Activated CD4-positive, alpha-beta T cell treated with anti-CD3 and anti-CD28 coated beads, Interleukin-2, amount 50 U/mL, for 24 hours (primary cell): Measurements from ENCODE around the gene MUCL3.
"Not testable (repeated sequence)": the region's sequence is repeated elsewhere in the genome, so short reads cannot be mapped to it uniquely, and the experiment has no call there.

Experiments
- DNase-seq, 2 donors: peaks; one replicate each; pipeline ENCODE4 v3.0.0-alpha.2; 2020; ENCODE audit warnings: low read depth in 1 of 2, low spot score in 1 of 2

MUCL3 gene, protein sequence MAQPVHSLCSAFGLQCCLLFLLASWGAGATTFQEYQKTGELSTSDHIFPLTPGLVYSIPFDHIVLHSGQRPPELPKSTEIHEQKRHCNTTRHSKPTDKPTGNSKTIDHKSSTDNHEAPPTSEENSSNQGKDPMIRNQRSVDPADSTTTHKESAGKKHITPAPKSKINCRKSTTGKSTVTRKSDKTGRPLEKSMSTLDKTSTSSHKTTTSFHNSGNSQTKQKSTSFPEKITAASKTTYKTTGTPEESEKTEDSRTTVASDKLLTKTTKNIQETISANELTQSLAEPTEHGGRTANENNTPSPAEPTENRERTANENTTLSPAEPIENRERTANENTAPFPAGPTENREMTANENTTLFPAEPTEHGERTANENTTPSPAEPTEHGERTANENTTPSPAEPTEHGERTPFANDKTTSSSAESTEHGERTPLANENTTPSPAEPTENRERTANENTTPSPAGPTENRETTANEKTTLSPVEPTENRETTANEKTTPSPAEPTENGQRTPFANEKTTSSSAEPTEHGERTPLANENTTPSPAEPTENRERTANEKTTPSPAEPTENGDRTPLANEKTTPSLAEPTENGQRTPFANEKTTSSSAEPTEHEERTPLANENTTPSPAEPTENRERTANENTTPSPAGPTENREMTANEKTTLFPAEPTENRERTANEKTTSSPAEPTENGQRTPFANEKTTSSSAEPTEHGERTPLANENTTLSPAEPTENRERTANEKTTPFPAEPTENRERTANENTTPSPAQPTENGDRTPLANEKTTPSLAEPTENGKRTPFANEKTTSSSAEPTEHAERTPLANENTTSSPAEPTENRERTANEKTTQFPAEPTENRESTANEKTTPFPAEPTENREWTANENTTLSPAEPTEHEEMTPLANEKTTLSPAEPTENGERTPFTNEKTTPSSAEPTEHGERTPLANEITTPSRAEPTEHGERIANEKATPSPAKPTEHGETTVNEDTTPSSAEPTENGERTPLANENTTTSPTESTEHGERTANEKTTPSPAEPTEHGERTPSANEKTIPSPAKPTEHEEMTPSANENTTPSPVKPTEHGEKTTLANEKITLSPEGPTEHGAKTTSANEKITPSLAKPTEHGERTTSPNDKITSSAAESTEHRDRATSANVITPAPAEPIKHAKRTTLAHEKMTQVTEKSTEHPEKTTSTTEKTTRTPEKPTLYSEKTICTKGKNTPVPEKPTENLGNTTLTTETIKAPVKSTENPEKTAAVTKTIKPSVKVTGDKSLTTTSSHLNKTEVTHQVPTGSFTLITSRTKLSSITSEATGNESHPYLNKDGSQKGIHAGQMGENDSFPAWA (N-terminal part only)

DNA sequence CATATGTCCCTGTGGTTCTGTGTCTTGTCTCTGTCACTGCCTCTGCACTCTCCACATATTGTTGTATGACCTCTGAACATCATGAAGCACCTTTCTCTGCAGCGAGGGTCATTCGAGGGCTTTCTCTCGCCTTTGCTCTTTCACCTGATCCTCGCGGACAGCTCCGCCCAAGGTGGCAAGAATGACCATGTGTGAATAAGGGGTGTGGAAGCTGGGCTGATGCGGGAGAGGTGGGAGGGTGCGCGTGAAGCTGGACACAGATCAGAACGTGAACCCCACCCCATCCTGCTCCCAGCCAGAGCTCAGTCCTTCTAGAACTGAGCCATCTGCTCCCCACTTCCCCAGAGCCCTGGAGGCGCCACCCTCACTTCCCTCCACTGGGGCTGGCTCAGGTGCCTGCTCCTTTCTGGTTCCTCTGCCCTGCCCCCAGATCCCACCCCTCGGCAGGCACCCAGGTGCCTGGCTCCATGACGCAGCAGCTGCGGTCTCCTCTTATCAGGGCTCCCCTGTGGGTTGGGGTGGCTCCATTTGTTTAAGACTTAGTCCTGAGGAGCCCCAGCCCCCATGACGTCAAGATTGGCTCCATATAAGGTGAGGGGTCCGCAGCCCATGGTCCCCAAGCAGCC, at the start of gene MUCL3:
MUCL3 (plus strand) TSS at position 613 of the 626 bp plus-strand sequence. CDS start 27 bp downstream, outside the sequence.
- DNase-seq = no peak

DNA sequence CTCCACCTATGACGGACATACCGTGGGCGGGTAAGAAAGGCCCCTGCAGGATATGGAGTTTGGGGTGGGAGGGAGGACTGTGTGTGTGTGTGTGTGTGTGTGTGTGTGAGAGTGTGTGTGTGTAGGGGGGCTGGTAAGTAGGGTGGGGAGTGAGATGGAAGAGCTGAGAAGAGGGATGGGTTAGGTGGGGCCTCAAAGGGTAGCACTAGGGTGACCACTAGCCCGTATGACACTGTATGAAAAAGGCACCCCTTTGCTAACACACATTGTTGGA, 49.4 kb upstream of the MUCL3 start:
- DNase-seq = no peak

DNA sequence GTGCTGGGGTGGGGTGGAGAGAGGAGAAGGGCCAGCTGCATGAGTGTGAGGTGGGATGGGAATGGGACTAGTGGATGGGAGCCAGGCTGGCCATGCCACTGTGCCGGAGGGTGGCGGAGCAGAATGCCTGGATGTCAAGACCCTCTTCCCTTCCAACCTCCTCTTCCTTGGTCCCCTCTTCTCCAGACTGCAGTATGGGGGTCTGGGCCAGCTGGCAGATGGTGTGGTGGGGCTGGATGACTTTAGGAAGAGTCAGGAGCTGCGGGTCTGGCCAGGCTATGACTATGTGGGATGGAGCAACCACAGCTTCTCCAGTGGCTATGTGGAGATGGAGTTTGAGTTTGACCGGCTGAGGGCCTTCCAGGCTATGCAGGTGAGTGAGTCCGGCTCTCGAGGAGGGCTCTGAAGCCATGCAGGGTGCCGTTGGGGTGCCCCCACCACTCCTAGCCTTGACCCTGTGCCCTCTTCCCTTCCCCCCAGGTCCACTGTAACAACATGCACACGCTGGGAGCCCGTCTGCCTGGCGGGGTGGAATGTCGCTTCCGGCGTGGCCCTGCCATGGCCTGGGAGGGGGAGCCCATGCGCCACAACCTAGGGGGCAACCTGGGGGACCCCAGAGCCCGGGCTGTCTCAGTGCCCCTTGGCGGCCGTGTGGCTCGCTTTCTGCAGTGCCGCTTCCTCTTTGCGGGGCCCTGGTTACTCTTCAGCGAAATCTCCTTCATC, 48.8 kb upstream of the MUCL3 start:
- no peak for DNase-seq

DNA sequence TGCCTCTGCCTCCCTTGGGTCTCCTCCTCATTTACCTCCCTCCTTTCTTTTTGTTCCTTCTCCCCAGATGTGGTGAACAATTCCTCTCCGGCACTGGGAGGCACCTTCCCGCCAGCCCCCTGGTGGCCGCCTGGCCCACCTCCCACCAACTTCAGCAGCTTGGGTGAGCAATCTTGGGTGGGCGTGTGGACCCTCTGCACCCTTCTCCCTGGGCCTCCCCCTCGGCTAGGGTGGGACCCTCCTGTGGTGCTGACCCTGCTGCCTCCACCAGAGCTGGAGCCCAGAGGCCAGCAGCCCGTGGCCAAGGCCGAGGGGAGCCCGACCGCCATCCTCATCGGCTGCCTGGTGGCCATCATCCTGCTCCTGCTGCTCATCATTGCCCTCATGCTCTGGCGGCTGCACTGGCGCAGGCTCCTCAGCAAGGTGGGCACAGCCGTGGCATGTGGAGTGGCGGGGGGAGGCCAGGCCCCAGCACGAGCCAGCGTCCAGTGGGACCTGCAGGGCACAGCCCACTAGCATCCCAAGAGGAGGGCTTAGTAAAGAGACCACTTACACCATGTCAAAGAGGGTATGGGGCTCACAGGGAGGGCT, 47.7 kb upstream of the MUCL3 start:
- no peak for DNase-seq

DNA sequence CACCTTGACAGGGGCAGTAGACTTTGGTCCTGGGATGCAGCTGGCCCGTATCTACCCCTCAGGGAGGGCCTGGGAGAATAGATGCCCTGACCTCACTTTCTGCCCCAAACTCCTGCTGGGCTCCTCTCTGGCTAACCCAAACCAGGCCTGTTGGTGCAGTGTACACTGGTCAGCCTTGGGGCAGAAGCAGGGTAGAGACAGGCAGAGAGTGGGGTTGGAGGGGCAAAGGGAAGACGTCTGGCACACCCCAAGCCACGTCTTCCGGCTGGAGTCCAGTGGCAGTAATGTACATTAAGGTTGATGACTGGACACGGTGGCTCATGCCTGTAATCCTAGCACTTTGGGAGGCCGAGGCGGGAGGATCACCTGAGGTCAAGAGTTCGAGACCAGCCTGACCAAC, 47.1 kb upstream of the MUCL3 start:
- no peak for DNase-seq

DNA sequence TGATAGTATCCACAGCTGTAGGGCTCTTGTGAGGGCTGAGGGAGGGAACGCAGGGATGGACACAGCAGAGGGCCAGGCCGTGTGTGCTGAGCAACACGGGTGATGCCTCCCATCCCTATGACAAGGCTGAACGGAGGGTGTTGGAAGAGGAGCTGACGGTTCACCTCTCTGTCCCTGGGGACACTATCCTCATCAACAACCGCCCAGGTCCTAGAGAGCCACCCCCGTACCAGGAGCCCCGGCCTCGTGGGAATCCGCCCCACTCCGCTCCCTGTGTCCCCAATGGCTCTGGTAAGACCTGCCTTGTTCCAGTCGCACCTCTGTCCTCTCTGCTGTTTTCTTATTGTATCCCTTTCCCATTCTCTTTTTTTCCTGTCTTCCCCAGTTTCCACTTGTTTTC, 46.4 kb upstream of the MUCL3 start:
- DNase-seq = no peak

DNA sequence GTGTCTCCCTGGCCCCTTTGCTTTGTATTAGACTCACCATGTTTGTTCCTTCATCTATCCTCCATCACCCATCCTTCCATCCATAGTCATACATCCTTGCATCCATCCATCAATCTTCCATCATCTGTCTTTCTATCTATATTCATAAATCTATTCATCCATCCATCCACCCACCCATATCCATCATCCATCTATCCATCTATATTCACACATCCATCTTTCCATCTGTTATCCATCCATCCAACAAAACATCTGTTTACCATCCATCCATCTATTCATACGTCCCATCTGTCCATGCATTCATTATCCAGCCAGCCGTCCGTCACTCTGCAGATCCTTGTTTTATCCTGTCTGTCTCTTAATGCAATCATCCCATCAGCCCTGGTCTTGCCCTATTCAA, 45.8 kb upstream of the MUCL3 start:
- DNase-seq = no peak

DNA sequence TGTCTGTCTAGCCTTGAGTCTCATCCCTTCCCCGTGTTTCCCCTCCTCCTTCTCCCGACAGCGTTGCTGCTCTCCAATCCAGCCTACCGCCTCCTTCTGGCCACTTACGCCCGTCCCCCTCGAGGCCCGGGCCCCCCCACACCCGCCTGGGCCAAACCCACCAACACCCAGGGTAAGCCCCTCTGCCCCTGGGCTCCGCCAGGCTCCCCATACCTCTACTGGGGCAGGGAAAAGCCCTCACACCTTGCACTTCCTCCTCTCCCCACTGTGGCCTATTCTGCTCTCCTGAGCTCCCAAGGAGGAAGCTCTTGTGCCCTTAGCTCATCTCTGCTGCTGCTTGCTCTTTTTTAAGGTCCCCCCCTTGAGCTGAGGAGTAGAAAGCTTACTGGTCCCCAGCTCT, 45.4 kb upstream of the MUCL3 start:
- DNase-seq = no peak

DNA sequence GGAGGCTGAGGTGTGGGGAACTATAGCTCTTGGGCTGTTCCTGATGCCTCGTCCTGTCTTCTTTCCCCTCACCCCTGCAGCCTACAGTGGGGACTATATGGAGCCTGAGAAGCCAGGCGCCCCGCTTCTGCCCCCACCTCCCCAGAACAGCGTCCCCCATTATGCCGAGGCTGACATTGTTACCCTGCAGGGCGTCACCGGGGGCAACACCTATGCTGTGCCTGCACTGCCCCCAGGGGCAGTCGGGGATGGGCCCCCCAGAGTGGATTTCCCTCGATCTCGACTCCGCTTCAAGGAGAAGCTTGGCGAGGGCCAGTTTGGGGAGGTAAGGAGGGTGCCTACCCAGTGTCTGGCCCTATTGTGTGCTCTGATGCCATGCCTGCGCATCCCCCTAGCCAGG, 44.2 kb upstream of the MUCL3 start:
- no peak for DNase-seq

DNA sequence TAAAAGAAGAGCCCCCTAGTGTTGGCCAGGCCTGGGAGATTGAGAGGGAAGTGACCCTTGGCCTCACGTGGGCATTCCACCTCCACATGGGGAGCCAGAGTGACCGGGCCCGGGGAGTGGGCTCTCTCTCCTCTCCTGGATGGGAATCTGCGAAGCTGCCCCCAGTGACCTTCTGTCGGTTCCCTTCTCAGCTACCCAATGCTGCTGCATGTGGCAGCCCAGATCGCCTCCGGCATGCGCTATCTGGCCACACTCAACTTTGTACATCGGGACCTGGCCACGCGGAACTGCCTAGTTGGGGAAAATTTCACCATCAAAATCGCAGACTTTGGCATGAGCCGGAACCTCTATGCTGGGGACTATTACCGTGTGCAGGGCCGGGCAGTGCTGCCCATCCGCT, 42.9 kb upstream of the MUCL3 start:
- no peak for DNase-seq

DNA sequence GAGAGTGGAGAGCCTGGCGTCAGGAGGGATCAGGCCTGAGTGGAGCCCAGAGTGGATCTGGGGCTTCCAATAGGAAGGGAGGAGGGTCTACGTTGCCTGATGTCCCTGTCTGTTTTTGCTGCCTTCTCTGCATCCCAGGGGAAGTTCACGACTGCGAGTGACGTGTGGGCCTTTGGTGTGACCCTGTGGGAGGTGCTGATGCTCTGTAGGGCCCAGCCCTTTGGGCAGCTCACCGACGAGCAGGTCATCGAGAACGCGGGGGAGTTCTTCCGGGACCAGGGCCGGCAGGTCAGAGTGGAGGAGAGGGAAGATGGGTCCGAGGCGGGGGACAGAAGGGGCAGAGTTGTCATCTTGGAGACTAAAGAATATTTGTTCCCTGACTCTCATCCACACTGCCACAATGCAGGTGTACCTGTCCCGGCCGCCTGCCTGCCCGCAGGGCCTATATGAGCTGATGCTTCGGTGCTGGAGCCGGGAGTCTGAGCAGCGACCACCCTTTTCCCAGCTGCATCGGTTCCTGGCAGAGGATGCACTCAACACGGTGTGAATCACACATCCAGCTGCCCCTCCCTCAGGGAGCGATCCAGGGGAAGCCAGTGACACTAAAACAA, 41.9 kb upstream of the MUCL3 start:
- no peak for DNase-seq

DNA sequence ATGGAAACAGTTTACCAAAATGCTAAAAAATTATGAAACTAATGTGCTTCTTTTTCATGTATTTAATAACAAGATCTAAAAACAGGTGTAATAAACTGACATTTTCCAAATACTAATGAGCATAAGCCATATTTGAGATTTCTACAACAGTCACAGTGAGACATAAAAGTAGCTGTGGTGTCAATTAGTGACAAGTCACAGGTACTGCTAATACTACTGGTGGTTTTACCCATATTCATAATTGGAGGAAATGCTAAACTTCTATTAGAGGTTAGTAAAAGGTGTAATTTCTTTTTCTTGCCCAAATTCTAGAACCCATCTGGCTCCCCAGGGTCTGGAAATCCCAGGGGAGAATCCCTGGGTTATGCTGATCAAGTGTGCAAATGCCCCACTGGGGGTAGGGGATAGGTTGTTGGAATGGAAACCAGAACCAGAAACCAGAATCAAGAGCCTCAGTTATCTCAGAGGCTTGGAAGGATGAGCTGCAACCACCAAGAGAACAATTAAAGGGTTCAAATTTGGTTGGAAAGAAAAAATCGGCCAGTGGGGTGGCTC, 39.8 kb upstream of the MUCL3 start:
- no peak for DNase-seq

DNA sequence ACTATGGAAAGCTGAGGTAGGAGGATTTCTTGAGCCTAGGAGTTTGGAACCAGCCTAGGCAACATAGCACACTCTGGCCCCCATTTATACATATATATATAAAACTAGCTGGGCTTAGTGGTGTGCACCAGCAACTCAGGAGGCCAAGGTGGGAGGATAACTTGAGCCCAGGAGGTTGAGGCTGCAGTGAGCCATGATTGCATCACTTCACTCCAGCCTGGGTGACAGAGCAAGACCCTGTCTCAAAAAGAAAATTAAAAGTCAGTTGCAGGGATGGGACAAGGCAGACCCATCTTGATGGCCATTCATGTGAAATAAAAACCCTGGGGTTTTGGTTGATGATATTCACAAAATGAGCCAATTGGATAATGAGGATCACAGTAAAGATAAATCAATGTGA, 39.3 kb upstream of the MUCL3 start:
- DNase-seq = no peak

DNA sequence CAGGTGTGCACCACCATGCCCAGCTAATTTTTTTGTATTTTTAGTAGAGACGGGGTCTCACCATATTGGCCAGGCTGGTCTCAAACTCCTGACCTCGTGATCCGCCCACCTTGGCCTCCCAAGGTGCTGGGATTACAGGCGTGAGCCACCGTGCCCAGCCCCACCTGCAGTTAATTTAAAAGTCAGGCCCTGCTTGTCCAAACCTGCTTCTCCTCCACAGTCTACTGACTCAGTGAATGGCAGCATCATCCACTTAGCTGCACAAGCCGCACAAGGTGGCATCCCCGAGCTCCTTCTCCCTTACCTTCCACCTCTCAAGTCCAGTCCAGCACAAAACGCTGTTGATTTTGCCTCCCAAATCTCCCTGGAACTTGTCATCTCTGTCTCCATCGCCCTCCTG, 38.6 kb upstream of the MUCL3 start:
- not testable (repeated sequence) for DNase-seq

DNA sequence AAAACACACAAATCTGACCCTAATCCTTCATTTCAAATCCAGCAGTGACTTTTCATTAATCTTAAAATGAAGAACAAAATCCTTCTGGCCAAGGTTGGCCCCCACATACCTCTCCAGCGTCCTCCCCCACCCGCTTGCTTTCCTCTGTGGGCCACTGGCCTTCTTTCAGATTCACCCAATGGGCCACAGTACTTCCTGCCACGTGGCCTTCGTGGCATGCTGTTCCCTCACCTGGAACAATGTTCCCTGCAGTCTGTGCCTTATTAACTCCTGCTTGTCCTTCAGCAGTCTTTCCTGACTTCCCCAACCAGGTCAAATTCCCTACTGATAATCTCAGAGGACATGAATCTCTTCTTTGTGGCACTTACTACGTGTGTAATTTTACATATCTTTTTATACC, 38.1 kb upstream of the MUCL3 start:
- no peak for DNase-seq

DNA sequence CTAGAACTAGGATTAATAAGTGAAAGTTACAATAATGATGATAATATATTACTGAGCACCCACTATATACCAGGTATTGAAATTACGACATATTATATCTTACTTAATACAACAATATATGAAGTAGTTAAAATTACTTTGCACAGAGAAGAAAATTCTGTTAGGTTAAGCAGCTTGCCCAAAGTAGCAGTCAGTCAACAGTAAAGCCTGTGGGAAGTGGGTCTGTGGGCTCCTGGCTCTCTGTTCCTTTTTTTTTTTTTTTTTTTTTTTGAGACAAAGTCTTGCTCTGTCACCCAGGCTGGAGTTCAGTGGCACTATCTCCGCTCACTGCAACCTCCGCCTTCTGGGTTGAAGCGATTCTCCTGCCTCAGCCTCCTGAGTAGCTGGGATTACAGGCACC, 37.5 kb upstream of the MUCL3 start:
- DNase-seq = no peak

DNA sequence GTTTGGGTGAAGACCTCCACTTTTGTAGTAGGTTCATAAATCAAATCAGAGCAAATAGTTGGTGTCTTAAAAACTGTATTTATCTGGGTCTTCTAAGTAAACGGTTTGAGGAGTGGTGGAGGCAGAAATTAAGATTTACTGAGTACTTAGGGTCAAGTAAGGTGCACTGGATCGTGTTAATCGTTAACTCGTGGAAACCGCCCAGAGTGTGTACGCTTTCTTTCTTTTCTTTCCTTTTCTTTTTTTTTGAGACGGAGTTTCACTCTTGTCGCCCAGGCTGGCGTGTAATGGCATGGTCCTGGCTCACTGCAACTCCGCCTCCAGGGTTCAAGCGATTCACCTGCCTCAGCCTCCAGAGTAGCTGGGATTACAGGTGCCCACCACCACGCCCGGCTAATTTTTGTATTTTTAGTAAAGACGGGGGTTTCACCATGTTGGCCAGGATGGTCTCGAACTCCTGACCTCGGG, 33.4 kb upstream of the MUCL3 start:
- DNase-seq = not testable (repeated sequence)

DNA sequence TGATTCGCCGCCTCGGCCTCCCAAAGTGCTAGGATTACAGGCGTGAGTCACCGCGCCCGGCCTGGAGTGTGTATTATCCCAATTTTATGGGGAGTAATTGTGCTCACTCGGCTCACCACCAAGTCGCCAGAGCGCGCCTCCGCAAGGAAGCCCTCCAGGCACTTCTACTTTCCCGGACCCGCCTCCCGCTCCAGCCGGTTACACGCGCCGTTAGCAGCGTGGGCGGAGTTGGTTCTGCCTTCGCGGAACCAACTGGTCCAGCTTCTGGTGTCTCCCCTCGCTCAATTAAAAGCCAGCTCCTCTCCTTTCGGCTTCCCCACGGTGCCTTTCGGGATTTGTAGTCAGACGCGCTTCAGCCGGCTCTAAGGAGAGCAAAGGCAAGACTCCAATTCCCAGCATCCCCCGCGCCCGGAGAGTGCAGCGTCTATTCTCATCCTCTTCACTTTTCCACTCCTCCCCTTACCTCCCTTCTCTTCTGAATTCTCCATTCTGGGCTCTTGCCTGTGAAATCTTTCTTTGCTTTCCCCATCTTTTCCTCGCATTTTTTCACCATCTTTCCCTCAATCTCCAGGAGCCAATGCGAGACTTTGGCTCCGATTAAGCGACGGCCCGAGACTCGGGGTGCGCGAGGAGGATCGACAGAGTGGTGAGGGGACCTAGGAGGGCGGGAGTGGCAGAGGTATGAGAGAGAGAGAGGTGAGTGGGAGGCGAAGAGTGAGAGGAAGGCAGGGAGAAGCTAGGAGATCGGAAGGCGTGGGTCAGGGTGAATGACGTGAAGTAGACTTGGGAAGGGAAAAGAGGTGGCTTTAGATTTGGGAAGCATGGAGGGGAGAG, 32.8 kb upstream of the MUCL3 start, which contains the start of gene GTF2H4:
GTF2H4 (plus strand) TSS at position 450 of the 834 bp plus-strand sequence.
- DNase-seq = peak; percentile 83 to 98
